GM12878 (cell line): ENCODE measurements around the gene LAMA5. TPM values are rescaled to one million over a fixed set of nuclear protein-coding genes. Genes with fewer than 3 reads are reported as not detected.

ENCODE experiments used
- ATAC-seq: fragments of 200-7000 bp; cut with Tn5 transposase; 3 replicates; pipeline ENCODE4 v1.9.1; 2020; ENCODE audit warnings: mild to moderate bottlenecking, moderate library complexity
- BruUV-seq: library from RNA; stranded (reverse); fragments of 400-500 nt; replicated peaks from 2 replicates; lab custom pipeline; 2021; lab: Mats Ljungman, UMichigan
- CTCF ChIA-PET: fragments of 300-600 bp; sonication (Branson Sonifier 250); formaldehyde crosslinking; extraction: SDS; loops from one replicate; lab custom pipeline; 2021; ENCODE audit warnings: inconsistent platforms; lab: Yijun Ruan, JAX
- POLR2A ChIA-PET: fragments of 350-600 bp; formaldehyde crosslinking; extraction: SDS; loops from one replicate; lab custom pipeline; 2021; ENCODE audit warnings: inconsistent platforms; lab: Charles Lee
- RAD21 ChIA-PET: fragments of 300-600 bp; sonication (Branson Sonifier 250); formaldehyde crosslinking; loops from one replicate; lab custom pipeline; 2023; ENCODE audit warnings: antibody characterized with exemption; ENCODE audit not compliant: unreplicated experiment; lab: Charles Lee
- SMC1A ChIA-PET: fragments of 300-600 bp; sonication (Branson Sonifier 250); formaldehyde crosslinking; loops from one replicate; lab custom pipeline; 2023; ENCODE audit not compliant: unreplicated experiment, uncharacterized antibody; lab: Charles Lee
- DNase-seq: peaks from one replicate; pipeline ENCODE4 v3.0.0-alpha.2; 2011; ENCODE audit warnings: low read depth, low spot score
- FAIRE-seq: peaks from 3 replicates; lab custom pipeline; 2011; peaks lifted over from hg19 to GRCh38; lab: Jason Lieb, UNC
- H2AFZ ChIP-seq: 2 replicates; pipeline ENCODE4 v1.6.0; 2011; ENCODE audit warnings: low read depth, low read length, control low read depth; ENCODE audit not compliant: control insufficient read depth
- H3K27ac ChIP-seq: 2 replicates; pipeline ENCODE4 v1.5.1; 2011; ENCODE audit warnings: control low read depth; ENCODE audit not compliant: control insufficient read depth, insufficient read depth
- H3K27me3 ChIP-seq, 2 experiments: replicated peaks in 1 of 2; 2 replicates each; pipeline versions ENCODE4 v1.6.0 to v1.6.1; 2011; ENCODE audit warnings: low read length in 1 of 2; ENCODE audit not compliant: control insufficient read depth in 2 of 2, insufficient read depth in 2 of 2
- H3K36me3 ChIP-seq, 2 experiments: 2 replicates each; pipeline ENCODE4 v1.5.1; 2011; ENCODE audit warnings: low read length in 1 of 2; ENCODE audit not compliant: control insufficient read depth in 2 of 2, insufficient read depth in 2 of 2
- H3K4me1 ChIP-seq: 2 replicates; pipeline ENCODE4 v1.6.1; 2011; ENCODE audit warnings: mild to moderate bottlenecking, low read length, moderate library complexity, mixed read lengths; ENCODE audit not compliant: control insufficient read depth, insufficient read depth
- H3K4me2 ChIP-seq: 2 replicates; pipeline ENCODE4 v1.6.0; 2011; ENCODE audit warnings: control low read depth; ENCODE audit not compliant: control insufficient read depth, insufficient read depth
- H3K4me3 ChIP-seq: fragments of 200-600 bp; sonication (generic); 2 replicates; pipeline ENCODE4 v1.5.1; 2016
- H3K79me2 ChIP-seq: 2 replicates; pipeline ENCODE4 v1.6.0; 2011; ENCODE audit warnings: low read length; ENCODE audit not compliant: control insufficient read depth, insufficient read depth
- H3K9ac ChIP-seq: 2 replicates; pipeline ENCODE4 v1.8.0; 2011; ENCODE audit warnings: low read length, control low read depth, mixed read lengths; ENCODE audit not compliant: control insufficient read depth, insufficient read depth
- H3K9me3 ChIP-seq: replicated peaks from 3 replicates; pipeline ENCODE4 v1.5.1; 2011; ENCODE audit warnings: mild to moderate bottlenecking, low read length; ENCODE audit not compliant: control insufficient read depth, insufficient read depth
- H4K20me1 ChIP-seq: 2 replicates; pipeline ENCODE4 v1.6.0; 2011; ENCODE audit not compliant: control insufficient read depth, insufficient read depth
- HDGF ChIP-seq: fragments of 450-650 bp; IDR thresholded peaks from 2 replicates; pipeline ENCODE4 v1.6.1; 2016; ENCODE audit warnings: antibody characterized with exemption
- KDM1A ChIP-seq: fragments of 200-600 bp; sonication (generic); IDR thresholded peaks from 2 replicates; pipeline ENCODE4 v1.6.1; 2016; ENCODE audit warnings: borderline replicate concordance
- PAX5 ChIP-seq: IDR thresholded peaks from 2 replicates; pipeline ENCODE4 v1.6.1; 2011; ENCODE audit warnings: low read depth, low read length, borderline replicate concordance
- POLR2A ChIP-seq: IDR thresholded peaks from 2 replicates; pipeline ENCODE4 v1.6.1; 2011; ENCODE audit warnings: low read depth, mild to moderate bottlenecking, low read length
- SPI1 ChIP-seq: IDR thresholded peaks from 2 replicates; pipeline ENCODE4 v1.6.1; 2011; ENCODE audit warnings: low read depth, mild to moderate bottlenecking, low read length, moderate library complexity, borderline replicate concordance; ENCODE audit not compliant: insufficient read depth
- SRF ChIP-seq, 2 experiments: IDR thresholded peaks; 2 replicates each; pipeline ENCODE4 v1.6.1; 2011; ENCODE audit warnings: low read depth in 2 of 2, low read length in 2 of 2, mild to moderate bottlenecking in 1 of 2, moderate library complexity in 1 of 2
- STAT1 ChIP-seq: fragments of 450-650 bp; conservative IDR thresholded peaks from 2 replicates; pipeline ENCODE4 v1.6.1; 2014; ENCODE audit warnings: antibody characterized with exemption, mild to moderate bottlenecking
- TCF7 ChIP-seq: IDR thresholded peaks from 2 replicates; pipeline ENCODE4 v1.6.1; 2014; ENCODE audit warnings: antibody characterized with exemption, borderline replicate concordance
- WGBS: methylation state at CpG from one replicate; pipeline ENCODE4 v1.1.6; 2016; ENCODE audit warnings: low lambda C conversion rate; ENCODE audit not compliant: insufficient replicate concordance, insufficient coverage; ENCODE audit errors: missing lambda C conversion rate; 5-methylcytosine and 5-hydroxymethylcytosine counted together
- in situ Hi-C: fragments of 300-500 bp; cut with MboI; formaldehyde crosslinking; loops from 9 replicates; pipeline ENCODE4 v1.14.3; 2018; ENCODE audit warnings: mixed read lengths
- intact Hi-C: fragments of 100-400 bp; cut with micrococcal nuclease; formaldehyde crosslinking; loops from one replicate; pipeline ENCODE4 v1.14.2; 2022; ENCODE audit not compliant: unreplicated experiment
- polyA plus RNA-seq, 11 experiments: library from polyadenylated mRNA; depleted of rRNA in 4 of 11; unstranded in 6 of 11; stranded (reverse) in 5 of 11; fragments of >200 nt; fragmentation: Nextera tagmentation in 4 of 11; fragmentation: Illumina TruSeq in 1 of 11; extraction: Ambion mirVana in 4 of 11; extraction: Trizol in 1 of 11; gene quantifications; 1 replicate in 1 of 11; 2 replicates in 10 of 11; pipeline versions ENCODE4 v1.2.1 to v1.2.3, GENCODE V29; 2011 to 2016; ENCODE audit warnings: inconsistent platforms in 2 of 11, missing spikeins in 2 of 11, low read depth in 1 of 11
- total RNA-seq, 4 experiments: library from RNA; depleted of rRNA in 3 of 4; stranded (reverse); fragments of >200 nt in 3 of 4; fragmentation: Illumina TruSeq in 1 of 4; extraction: Trizol in 1 of 4; gene quantifications; 2 replicates each; pipeline versions ENCODE4 v1.2.1 to v1.2.3, GENCODE V29; 2013 to 2021
- TF ChIP-seq, protein P1 (sequence below): IDR thresholded peaks from 2 replicates; pipeline ENCODE4 v1.6.1; 2011; ENCODE audit warnings: borderline replicate concordance, low read depth, mild to moderate bottlenecking, moderate library complexity, low read length; ENCODE audit not compliant: insufficient read depth, poor library complexity, severe bottlenecking
- TF ChIP-seq, protein P2 (sequence below): IDR thresholded peaks from 2 replicates; pipeline ENCODE4 v1.6.1; 2012; ENCODE audit warnings: low read depth, low read length, improper control_type of control experiment
- TF ChIP-seq, protein P3 (sequence below): IDR thresholded peaks from 2 replicates; pipeline ENCODE4 v1.6.1; 2012; ENCODE audit warnings: low read length, inconsistent platforms
- TF ChIP-seq, protein P4 (sequence below): fragments of 450-650 bp; IDR thresholded peaks from 2 replicates; pipeline ENCODE4 v1.6.1; 2018; ENCODE audit warnings: mild to moderate bottlenecking, low read depth, moderate library complexity; ENCODE audit not compliant: partially characterized antibody

Gene LAMA5
- total and polyA plus RNA-seq, 10 of the 15 experiments (the other 5 are each of a cell fraction or from before 2014, with no cell fraction given) = 0.09 to 3.1 (median 1.6) TPM; not detected in 3

DNA sequence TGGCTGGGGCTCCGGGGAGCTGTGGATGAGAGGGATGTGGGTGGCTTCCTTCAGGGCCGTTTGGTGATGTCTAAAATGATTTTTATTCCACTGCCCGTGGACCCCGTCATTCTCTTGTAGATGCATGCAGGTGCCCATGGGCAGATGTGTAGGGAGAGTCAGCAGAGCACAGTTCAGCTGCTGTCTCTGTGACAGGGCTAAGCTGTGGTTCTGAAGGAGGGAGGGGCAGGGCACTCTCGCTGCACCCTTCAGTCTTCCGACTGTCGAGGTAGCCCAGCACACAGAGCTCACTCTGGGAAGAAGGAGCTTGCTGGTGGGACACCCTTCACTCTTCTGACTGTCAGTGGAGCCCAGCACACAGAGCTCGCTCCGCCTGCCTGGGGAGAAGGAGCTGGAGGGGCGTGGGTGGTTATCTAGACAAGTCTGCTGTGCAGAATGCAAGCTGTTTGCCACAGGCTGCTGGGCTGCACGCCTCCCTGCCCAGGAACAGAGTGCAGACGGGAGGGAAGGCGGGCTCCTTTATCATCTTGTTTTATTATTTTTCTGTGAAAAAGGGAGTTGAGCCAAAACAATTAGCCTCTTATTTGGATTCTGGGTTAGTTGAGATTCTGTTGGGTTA, 92.7 kb downstream of the LAMA5 start (continued):
- TF ChIP-seq, protein P1, sequence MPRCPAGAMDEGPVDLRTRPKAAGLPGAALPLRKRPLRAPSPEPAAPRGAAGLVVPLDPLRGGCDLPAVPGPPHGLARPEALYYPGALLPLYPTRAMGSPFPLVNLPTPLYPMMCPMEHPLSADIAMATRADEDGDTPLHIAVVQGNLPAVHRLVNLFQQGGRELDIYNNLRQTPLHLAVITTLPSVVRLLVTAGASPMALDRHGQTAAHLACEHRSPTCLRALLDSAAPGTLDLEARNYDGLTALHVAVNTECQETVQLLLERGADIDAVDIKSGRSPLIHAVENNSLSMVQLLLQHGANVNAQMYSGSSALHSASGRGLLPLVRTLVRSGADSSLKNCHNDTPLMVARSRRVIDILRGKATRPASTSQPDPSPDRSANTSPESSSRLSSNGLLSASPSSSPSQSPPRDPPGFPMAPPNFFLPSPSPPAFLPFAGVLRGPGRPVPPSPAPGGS = no peak
- TF ChIP-seq SRF (IDR thresholded peaks at IDR 0.05; ENCODE audit: low read depth in 2 of 2, low read length in 2 of 2) (no peak), KDM1A (no peak), HDGF (no peak)
- TF ChIP-seq, protein P2, sequence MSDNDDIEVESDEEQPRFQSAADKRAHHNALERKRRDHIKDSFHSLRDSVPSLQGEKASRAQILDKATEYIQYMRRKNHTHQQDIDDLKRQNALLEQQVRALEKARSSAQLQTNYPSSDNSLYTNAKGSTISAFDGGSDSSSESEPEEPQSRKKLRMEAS = no peak
- TF ChIP-seq, protein P3, sequence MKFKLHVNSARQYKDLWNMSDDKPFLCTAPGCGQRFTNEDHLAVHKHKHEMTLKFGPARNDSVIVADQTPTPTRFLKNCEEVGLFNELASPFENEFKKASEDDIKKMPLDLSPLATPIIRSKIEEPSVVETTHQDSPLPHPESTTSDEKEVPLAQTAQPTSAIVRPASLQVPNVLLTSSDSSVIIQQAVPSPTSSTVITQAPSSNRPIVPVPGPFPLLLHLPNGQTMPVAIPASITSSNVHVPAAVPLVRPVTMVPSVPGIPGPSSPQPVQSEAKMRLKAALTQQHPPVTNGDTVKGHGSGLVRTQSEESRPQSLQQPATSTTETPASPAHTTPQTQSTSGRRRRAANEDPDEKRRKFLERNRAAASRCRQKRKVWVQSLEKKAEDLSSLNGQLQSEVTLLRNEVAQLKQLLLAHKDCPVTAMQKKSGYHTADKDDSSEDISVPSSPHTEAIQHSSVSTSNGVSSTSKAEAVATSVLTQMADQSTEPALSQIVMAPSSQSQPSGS = no peak

DNA sequence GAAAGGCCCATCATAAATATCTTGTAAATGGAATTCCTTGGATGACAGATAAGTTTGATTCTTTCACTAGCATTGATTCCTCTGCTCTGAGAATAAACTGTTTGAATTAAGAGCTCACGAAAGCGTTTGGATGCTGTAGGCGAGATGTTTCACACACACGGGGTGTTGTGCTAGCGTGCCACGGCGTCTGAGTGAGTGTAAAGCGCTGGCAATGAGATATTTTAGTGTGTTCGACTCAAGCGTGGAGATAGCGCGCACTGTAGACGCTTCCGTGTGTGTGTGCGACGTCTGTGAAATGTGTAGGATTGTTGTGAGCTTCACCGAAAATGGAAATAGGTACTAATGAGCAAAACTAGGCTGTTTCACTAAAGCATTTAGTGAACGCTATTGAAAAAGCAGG, 93.7 kb downstream of the LAMA5 start:
- Histone ChIP-seq H3K27ac (no peak overlapping the region), H3K4me2 (no peak overlapping the region), H3K4me1 (no peaks in the 10 kb centered on the region), H3K9me3 (no peaks in the 10 kb centered on the region), H4K20me1 (no peaks in the 10 kb centered on the region), H3K9ac (no peak overlapping the region), H2AFZ (no peak overlapping the region), H3K79me2 (no peaks in the 10 kb centered on the region), H3K27me3 (no peaks in the 10 kb centered on the region), H3K36me3 (peaks cover 11 to 20% of the 10 kb centered on the region in 2 experiments), H3K4me3 (no peak overlapping the region)
- FAIRE-seq (no peak), DNase-seq (no peak), ATAC-seq (no peak)
- intact Hi-C loops = no loop called here
- in situ Hi-C loops = no loop called here
- ChIA-PET RAD21 (no interaction called here), POLR2A (no interaction called here), SMC1A (no interaction called here), CTCF (no interaction called here)
- WGBS = 97% methylated on average over 18 of the region's 18 CpGs
- TSS peak; percentile 62 for BruUV-seq
- TF ChIP-seq, protein P4, sequence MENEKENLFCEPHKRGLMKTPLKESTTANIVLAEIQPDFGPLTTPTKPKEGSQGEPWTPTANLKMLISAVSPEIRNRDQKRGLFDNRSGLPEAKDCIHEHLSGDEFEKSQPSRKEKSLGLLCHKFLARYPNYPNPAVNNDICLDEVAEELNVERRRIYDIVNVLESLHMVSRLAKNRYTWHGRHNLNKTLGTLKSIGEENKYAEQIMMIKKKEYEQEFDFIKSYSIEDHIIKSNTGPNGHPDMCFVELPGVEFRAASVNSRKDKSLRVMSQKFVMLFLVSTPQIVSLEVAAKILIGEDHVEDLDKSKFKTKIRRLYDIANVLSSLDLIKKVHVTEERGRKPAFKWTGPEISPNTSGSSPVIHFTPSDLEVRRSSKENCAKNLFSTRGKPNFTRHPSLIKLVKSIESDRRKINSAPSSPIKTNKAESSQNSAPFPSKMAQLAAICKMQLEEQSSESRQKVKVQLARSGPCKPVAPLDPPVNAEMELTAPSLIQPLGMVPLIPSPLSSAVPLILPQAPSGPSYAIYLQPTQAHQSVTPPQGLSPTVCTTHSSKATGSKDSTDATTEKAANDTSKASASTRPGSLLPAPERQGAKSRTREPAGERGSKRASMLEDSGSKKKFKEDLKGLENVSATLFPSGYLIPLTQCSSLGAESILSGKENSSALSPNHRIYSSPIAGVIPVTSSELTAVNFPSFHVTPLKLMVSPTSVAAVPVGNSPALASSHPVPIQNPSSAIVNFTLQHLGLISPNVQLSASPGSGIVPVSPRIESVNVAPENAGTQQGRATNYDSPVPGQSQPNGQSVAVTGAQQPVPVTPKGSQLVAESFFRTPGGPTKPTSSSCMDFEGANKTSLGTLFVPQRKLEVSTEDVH = no peak
- TF ChIP-seq SRF (IDR thresholded peaks at IDR 0.05; ENCODE audit: low read depth in 2 of 2, low read length in 2 of 2) (no peak), TCF7 (no peak), STAT1 (no peak), POLR2A (no peak), PAX5 (no peak), SPI1 (no peak)
- TF ChIP-seq, protein P2 = no peak
